Stimulated activated naive B cell treated with anti-CD40 and anti-IgM and Interleukin-4, amounts not matched to agents 10 μg/mL and 1 μg/mL and 100 μg/mL, for 72 hours (primary cell): ENCODE data around the gene PSMD10.

ENCODE experiments used
- ATAC-seq, 2 donors: fragments of 150-1000 bp; cut with Tn5 transposase; replicated peaks; 2 replicates each; pipeline ENCODE4 v1.10.0; 2021; ENCODE audit warnings: moderate library complexity in 1 of 2
- DNase-seq: peaks from one replicate; pipeline ENCODE4 v3.0.0; 2021
- H3K27ac Mint-ChIP-seq: one replicate; pipeline ENCODE4 v1.8.0; 2022; ENCODE audit warnings: mild to moderate bottlenecking, mixed read lengths
- H3K27me3 Mint-ChIP-seq, 2 donors: one replicate each; pipeline ENCODE4 v1.8.0; 2022; ENCODE audit warnings: mixed read lengths in 2 of 2
- H3K36me3 Mint-ChIP-seq, 2 donors: one replicate each; pipeline ENCODE4 v1.8.0; 2022; ENCODE audit warnings: mixed read lengths in 2 of 2, mild to moderate bottlenecking in 1 of 2
- H3K4me1 Mint-ChIP-seq, 2 donors: one replicate each; pipeline ENCODE4 v1.8.0; 2022; ENCODE audit warnings: mixed read lengths in 2 of 2, mild to moderate bottlenecking in 1 of 2
- H3K4me3 Mint-ChIP-seq, 2 donors: one replicate each; pipeline ENCODE4 v1.8.0; 2022; ENCODE audit warnings: mild to moderate bottlenecking in 2 of 2, mixed read lengths in 2 of 2, moderate library complexity in 1 of 2
- H3K9me3 Mint-ChIP-seq, 2 donors: one replicate each; pipeline ENCODE4 v1.8.0; 2022; ENCODE audit warnings: mixed read lengths in 2 of 2, mild to moderate bottlenecking in 1 of 2

PSMD10 gene

DNA sequence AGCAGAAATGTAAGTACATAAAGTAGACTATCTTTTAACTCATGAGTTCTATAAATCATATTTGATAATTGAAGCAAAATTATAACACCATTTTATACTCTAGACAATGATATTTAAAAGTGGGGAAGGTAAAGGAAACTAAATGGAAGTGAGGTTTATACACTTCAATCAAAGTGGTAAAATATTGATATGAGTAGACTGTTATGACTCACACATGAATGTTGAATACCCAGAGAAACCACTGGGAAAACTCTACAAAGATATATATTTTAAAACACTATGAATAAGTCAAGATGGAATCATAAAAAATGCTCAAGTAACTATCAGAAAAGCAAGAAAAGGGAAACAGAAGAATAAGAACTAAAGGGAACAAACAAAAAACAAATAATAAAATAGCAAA is 38.1 kb downstream of the PSMD10 start:
- DNase-seq (no peak), ATAC-seq (peak in 1 of 2 donors; percentile 55)
- H3K4me1 Mint-ChIP-seq, result no peaks in the 10 kb centered on the region
- no peak overlapping the region for H3K27ac Mint-ChIP-seq
- no peak overlapping the region for H3K4me3 Mint-ChIP-seq
- H3K36me3 Mint-ChIP-seq, result no peaks in the 10 kb centered on the region
- peaks cover 0 to 11% of the 10 kb centered on the region in 2 donors for H3K27me3 Mint-ChIP-seq
- H3K9me3 Mint-ChIP-seq, result no peaks in the 10 kb centered on the region

DNA sequence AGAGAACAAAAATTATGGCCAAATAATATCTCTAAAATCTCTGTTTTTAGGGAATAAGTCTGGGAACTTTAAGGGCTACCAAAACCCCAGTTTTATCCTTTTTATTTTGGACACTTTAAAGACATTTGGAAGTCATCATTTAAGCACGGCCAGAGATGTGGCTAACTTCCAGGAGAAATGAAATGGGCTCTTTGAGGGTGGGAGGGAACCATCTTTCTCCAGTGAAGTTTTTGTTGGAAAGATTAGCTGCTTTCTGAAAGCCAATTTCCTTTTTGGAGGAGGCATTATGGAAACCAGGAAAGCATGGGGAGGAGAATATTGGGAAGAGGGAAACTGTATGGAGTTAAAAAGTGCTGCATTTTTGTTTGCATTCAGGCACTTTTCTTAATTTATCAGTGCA is 41.7 kb downstream of the PSMD10 start:
- H3K27me3 Mint-ChIP-seq, result peaks cover 0 to 13% of the 10 kb centered on the region in 2 donors
- no peak overlapping the region for H3K27ac Mint-ChIP-seq
- DNase-seq (no peak), ATAC-seq (no peak)
- no peaks in the 10 kb centered on the region for H3K36me3 Mint-ChIP-seq
- no peaks in the 10 kb centered on the region for H3K9me3 Mint-ChIP-seq
- H3K4me1 Mint-ChIP-seq, result no peaks in the 10 kb centered on the region
- no peak overlapping the region for H3K4me3 Mint-ChIP-seq

GRCh38 chrX:108044554-108045256 is 46.6 kb downstream of the PSMD10 start, which contains the start of gene VSIG1:
TSS of gene VSIG1 (plus strand) at chrX:108045065. CDS start at chrX:108045131, 66 bp downstream.
- no peak within 1 kb of the TSS for H3K4me3 Mint-ChIP-seq
- no peak within 1 kb of the TSS for H3K27ac Mint-ChIP-seq
- H3K9me3 Mint-ChIP-seq, result no peaks in the 10 kb centered on the region
- H3K4me1 Mint-ChIP-seq, result no peaks in the 10 kb centered on the region
- no peaks in the 10 kb centered on the region for H3K36me3 Mint-ChIP-seq
- ATAC-seq (no peak), DNase-seq (no peak)
- peaks cover 0 to 11% of the 10 kb centered on the region in 2 donors for H3K27me3 Mint-ChIP-seq

DNA sequence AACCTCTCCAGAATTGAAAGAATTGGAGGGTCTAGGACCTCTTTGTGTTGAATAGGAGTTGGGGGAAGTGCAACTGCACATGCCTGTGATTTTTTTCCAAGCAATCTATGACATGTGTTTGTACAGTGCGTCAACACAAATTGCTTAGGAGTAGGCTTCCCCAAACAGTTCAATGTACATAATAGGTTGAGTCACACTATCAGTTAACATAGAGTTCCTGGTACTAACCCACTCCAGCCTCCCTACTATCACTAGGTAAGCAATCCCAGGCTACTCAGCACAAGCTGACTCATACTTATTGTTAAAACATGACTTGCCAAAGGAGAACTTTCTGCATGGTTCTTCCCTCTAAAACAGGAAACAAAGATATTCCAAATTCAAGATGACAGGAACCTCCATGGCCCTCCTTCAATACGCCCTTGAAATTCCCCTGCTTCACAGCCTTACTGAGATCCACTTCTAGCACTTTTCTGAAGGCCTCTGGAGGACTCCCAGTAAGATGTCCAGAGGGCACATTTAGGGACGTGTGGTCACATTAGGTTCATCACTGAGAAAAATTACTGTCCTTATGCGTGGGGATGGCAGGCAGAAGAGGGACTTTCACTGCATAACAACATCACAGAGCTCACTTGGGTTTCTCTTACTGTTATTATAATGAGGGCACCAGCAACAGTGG is 54.9 kb downstream of the PSMD10 start:
- no peaks in the 10 kb centered on the region for H3K36me3 Mint-ChIP-seq
- ATAC-seq (no peak), DNase-seq (no peak)
- H3K4me1 Mint-ChIP-seq, result no peaks in the 10 kb centered on the region
- H3K9me3 Mint-ChIP-seq, result no peaks in the 10 kb centered on the region
- peaks cover 5 to 10% of the 10 kb centered on the region in 2 donors for H3K27me3 Mint-ChIP-seq
- H3K27ac Mint-ChIP-seq, result no peak overlapping the region
- no peak overlapping the region for H3K4me3 Mint-ChIP-seq

GRCh38 chrX:108034725-108035124 is 56.6 kb downstream of the PSMD10 start:
- no peak for ATAC-seq
- DNase-seq, result no peak
- Mint-ChIP-seq H3K4me1 (no peaks in the 10 kb centered on the region), H3K36me3 (no peaks in the 10 kb centered on the region), H3K9me3 (no peaks in the 10 kb centered on the region), H3K27me3 (peaks cover 5 to 10% of the 10 kb centered on the region in 2 donors), H3K27ac (no peak overlapping the region), H3K4me3 (no peak overlapping the region)
